WTC11 (cell line): ENCODE results near the gene MSGN1. TPM values are rescaled to one million over a fixed set of nuclear protein-coding genes. Genes with fewer than 3 reads are reported as not detected.

Experiments
- ATAC-seq: fragments of 200-7000 bp; cut with Tn5 transposase; 2 replicates; pipeline ENCODE4 v1.10.0; 2021; ENCODE audit warnings: mild to moderate bottlenecking, moderate library complexity
- CTCF ChIA-PET: fragments of 300-600 bp; sonication (Branson Sonifier 250); formaldehyde crosslinking; loops from one replicate; lab custom pipeline; 2021; ENCODE audit warnings: antibody characterized with exemption; lab: Charles Lee
- POLR2A ChIA-PET: fragments of 350-600 bp; sonication (Branson Sonifier 250); formaldehyde crosslinking; loops from one replicate; lab custom pipeline; 2021; ENCODE audit warnings: antibody characterized with exemption; lab: Charles Lee
- DNase-seq: peaks from one replicate; pipeline ENCODE4 v3.0.0; 2021; ENCODE audit warnings: low spot score
- H3K27ac Mint-ChIP-seq: 2 replicates; pipeline ENCODE4 v1.8.0; 2021; ENCODE audit warnings: mixed read lengths
- H3K27me3 Mint-ChIP-seq: 2 replicates; pipeline ENCODE4 v1.8.0; 2021; ENCODE audit warnings: low read depth, mild to moderate bottlenecking, moderate library complexity, mixed read lengths
- H3K36me3 Mint-ChIP-seq: 2 replicates; pipeline ENCODE4 v1.8.0; 2021; ENCODE audit warnings: mixed read lengths
- H3K4me1 Mint-ChIP-seq: 2 replicates; pipeline ENCODE4 v1.8.0; 2022; ENCODE audit warnings: mixed read lengths
- H3K4me3 Mint-ChIP-seq: 2 replicates; pipeline ENCODE4 v1.8.0; 2021; ENCODE audit warnings: mild to moderate bottlenecking, moderate library complexity, mixed read lengths
- H3K9me3 Mint-ChIP-seq: 2 replicates; pipeline ENCODE4 v1.8.0; 2021; ENCODE audit warnings: mixed read lengths
- AR ChIP-seq: fragments of 250-450 bp; sonication (Bioruptor Pico); IDR thresholded peaks from 2 replicates; pipeline ENCODE4 v1.9.0; 2021; ENCODE audit warnings: mild to moderate bottlenecking
- ARID4B ChIP-seq: sonication (generic); formaldehyde crosslinking; IDR thresholded peaks from 2 replicates; pipeline ENCODE4 v1.8.0; 2023; ENCODE audit warnings: missing genetic modification reagents, mild to moderate bottlenecking, borderline replicate concordance
- CREB1 ChIP-seq: sonication (generic); formaldehyde crosslinking; IDR thresholded peaks from 2 replicates; pipeline ENCODE4 v1.8.0; 2023; ENCODE audit warnings: mild to moderate bottlenecking, missing genetic modification reagents
- ESRRA ChIP-seq: sonication (generic); formaldehyde crosslinking; IDR thresholded peaks from 2 replicates; pipeline ENCODE4 v1.8.1; 2022; ENCODE audit warnings: mild to moderate bottlenecking, missing genetic modification reagents, borderline replicate concordance
- GABPB1 ChIP-seq: sonication (generic); formaldehyde crosslinking; IDR thresholded peaks from 2 replicates; pipeline ENCODE4 v1.8.1; 2023; ENCODE audit warnings: mild to moderate bottlenecking, missing genetic modification reagents
- GRHL2 ChIP-seq: fragments of 250-450 bp; sonication (Bioruptor Pico); IDR thresholded peaks from 2 replicates; pipeline ENCODE4 v1.8.0; 2022; ENCODE audit warnings: mild to moderate bottlenecking, moderate library complexity; ENCODE audit not compliant: insufficient replicate concordance, severe bottlenecking
- GTF2I ChIP-seq: fragments of 250-450 bp; sonication (Bioruptor Pico); conservative IDR thresholded peaks from 2 replicates; pipeline ENCODE4 v1.4.0; 2021; ENCODE audit warnings: mild to moderate bottlenecking
- HMGA2 ChIP-seq: fragments of 250-450 bp; sonication (Bioruptor Pico); IDR thresholded peaks from 2 replicates; pipeline ENCODE4 v1.4.0; 2021; ENCODE audit warnings: mild to moderate bottlenecking, moderate library complexity
- JAZF1 ChIP-seq: fragments of 250-450 bp; sonication (Bioruptor Pico); IDR thresholded peaks from 2 replicates; pipeline ENCODE4 v1.9.0; 2021; ENCODE audit warnings: moderate library complexity, mild to moderate bottlenecking, inconsistent platforms
- KAT7 ChIP-seq: sonication (generic); formaldehyde crosslinking; IDR thresholded peaks from 2 replicates; pipeline ENCODE4 v1.8.1; 2023; ENCODE audit warnings: missing genetic modification reagents, mild to moderate bottlenecking, borderline replicate concordance
- MAX ChIP-seq: sonication (generic); formaldehyde crosslinking; IDR thresholded peaks from 2 replicates; pipeline ENCODE4 v1.8.0; 2022; ENCODE audit warnings: mild to moderate bottlenecking, missing genetic modification reagents
- NFE2L1 ChIP-seq: sonication (generic); formaldehyde crosslinking; IDR thresholded peaks from 2 replicates; pipeline ENCODE4 v1.8.1; 2023; ENCODE audit warnings: missing genetic modification reagents
- NR1H2 ChIP-seq: sonication (generic); formaldehyde crosslinking; IDR thresholded peaks from 2 replicates; pipeline ENCODE4 v1.9.0; 2021; ENCODE audit warnings: mild to moderate bottlenecking, moderate library complexity, missing genetic modification reagents
- NR3C1 ChIP-seq: sonication (generic); formaldehyde crosslinking; conservative IDR thresholded peaks from 2 replicates; pipeline ENCODE4 v1.8.1; 2023; ENCODE audit warnings: low read depth, mild to moderate bottlenecking, missing genetic modification reagents
- PREB ChIP-seq: sonication (generic); formaldehyde crosslinking; IDR thresholded peaks from 2 replicates; pipeline ENCODE4 v1.8.1; 2022; ENCODE audit warnings: mild to moderate bottlenecking, missing genetic modification reagents, moderate library complexity, borderline replicate concordance
- PRRX2 ChIP-seq: fragments of 250-450 bp; sonication (Bioruptor Pico); IDR thresholded peaks from 2 replicates; pipeline ENCODE4 v1.8.0; 2021; ENCODE audit warnings: mild to moderate bottlenecking
- RORB ChIP-seq: fragments of 250-450 bp; sonication (Bioruptor Pico); IDR thresholded peaks from 2 replicates; pipeline ENCODE4 v1.9.0; 2021; ENCODE audit warnings: mild to moderate bottlenecking
- SP1 ChIP-seq: sonication (generic); formaldehyde crosslinking; conservative IDR thresholded peaks from 2 replicates; pipeline ENCODE4 v1.8.1; 2022; ENCODE audit warnings: missing genetic modification reagents
- TEAD1 ChIP-seq: sonication (generic); formaldehyde crosslinking; IDR thresholded peaks from 2 replicates; pipeline ENCODE4 v1.8.0; 2022; ENCODE audit warnings: mild to moderate bottlenecking, missing genetic modification reagents
- TP53 ChIP-seq: sonication (generic); formaldehyde crosslinking; IDR thresholded peaks from 2 replicates; pipeline ENCODE4 v1.8.1; 2023; ENCODE audit warnings: mild to moderate bottlenecking, missing genetic modification reagents
- ZMAT4 ChIP-seq: fragments of 250-450 bp; sonication (Bioruptor Pico); IDR thresholded peaks from 2 replicates; pipeline ENCODE4 v1.9.0; 2021; ENCODE audit warnings: mild to moderate bottlenecking
- ZNF219 ChIP-seq: sonication (generic); formaldehyde crosslinking; IDR thresholded peaks from 2 replicates; pipeline ENCODE4 v1.8.0; 2023; ENCODE audit warnings: missing genetic modification reagents, mild to moderate bottlenecking, borderline replicate concordance
- ZNF232 ChIP-seq: sonication (generic); formaldehyde crosslinking; IDR thresholded peaks from 2 replicates; pipeline ENCODE4 v1.8.0; 2022; ENCODE audit warnings: mild to moderate bottlenecking, missing genetic modification reagents
- ZNF263 ChIP-seq: sonication (generic); formaldehyde crosslinking; IDR thresholded peaks from 2 replicates; pipeline ENCODE4 v1.8.1; 2022; ENCODE audit warnings: low read depth, mild to moderate bottlenecking, moderate library complexity, missing genetic modification reagents
- ZNF425 ChIP-seq: fragments of 250-450 bp; sonication (Bioruptor Pico); conservative IDR thresholded peaks from 2 replicates; pipeline ENCODE4 v1.9.0; 2021; ENCODE audit warnings: mild to moderate bottlenecking
- total RNA-seq: library from RNA; stranded (reverse); gene quantifications from 3 replicates; pipeline ENCODE4 v1.2.3, GENCODE V29; 2021

The MSGN1 gene
- total RNA-seq, 1 experiment from 2014 or later = not detected

- TF ChIP-seq NR3C1 = no peak
- TF ChIP-seq ZNF425 (CRISPR knock-in tag) = no peak
- no peak for TF ChIP-seq KAT7 (CRISPR knock-in tag)
- no peak for TF ChIP-seq GRHL2 (CRISPR knock-in tag)
- no peak for TF ChIP-seq AR (CRISPR knock-in tag)
- TF ChIP-seq HMGA2 = no peak
- no peak for TF ChIP-seq NR1H2
- no peak for TF ChIP-seq JAZF1 (CRISPR knock-in tag)
- TF ChIP-seq ZNF219 (CRISPR knock-in tag) = no peak
- no peak for TF ChIP-seq PREB (CRISPR knock-in tag)
- no peak for TF ChIP-seq RORB
- no peak for TF ChIP-seq ARID4B
- TF ChIP-seq TEAD1 (CRISPR knock-in tag) = no peak
- no peak for TF ChIP-seq GABPB1 (CRISPR knock-in tag)
- TF ChIP-seq, all 79 proteins: peak for 0
Measured at GRCh38 chr2:17864676-17865075, 48.4 kb downstream of the MSGN1 start (continued).

GRCh38 chr2:17867133-17867532, 50.9 kb downstream of the MSGN1 start:
- ChIA-PET CTCF (no interaction called here), POLR2A (no interaction called here)
- ATAC-seq (no peak), DNase-seq (no peak)
- H3K4me3 Mint-ChIP-seq = no peak overlapping the region
- no peaks in the 10 kb centered on the region for H3K4me1 Mint-ChIP-seq
- no peak overlapping the region for H3K27ac Mint-ChIP-seq
- H3K36me3 Mint-ChIP-seq = no peaks in the 10 kb centered on the region
- H3K9me3 Mint-ChIP-seq = no peaks in the 10 kb centered on the region
- H3K27me3 Mint-ChIP-seq = no peaks in the 10 kb centered on the region; the same call in 1 of the 2 replicates
- TF ChIP-seq PRRX2 (CRISPR knock-in tag) (no peak), TP53 (CRISPR knock-in tag) (no peak), SP1 (CRISPR knock-in tag) (no peak), MAX (CRISPR knock-in tag) (no peak), GTF2I (CRISPR knock-in tag) (no peak), ZNF263 (CRISPR knock-in tag) (no peak), ESRRA (no peak), ZNF232 (no peak), NFE2L1 (no peak), CREB1 (CRISPR knock-in tag) (no peak), ZMAT4 (no peak)
